HEK293 (cell line): ENCODE results near the gene MYO15B.

Source experiments
- CTCF ChIA-PET: fragments of 350-600 bp; formaldehyde crosslinking; extraction: SDS; loops from one replicate; lab custom pipeline; 2021; ENCODE audit warnings: antibody characterized with exemption; lab: Yijun Ruan, JAX
- POLR2A ChIA-PET: fragments of 300-600 bp; formaldehyde crosslinking; extraction: SDS; loops from one replicate; lab custom pipeline; 2020; ENCODE audit warnings: antibody characterized with exemption, inconsistent platforms; lab: Yijun Ruan, JAX
- H3K27ac ChIP-seq: fragments of 200-500 bp; sonication (Bioruptor generic); 2 replicates; pipeline ENCODE4 v1.5.1; 2014; ENCODE audit warnings: low read depth, low read length, control low read depth, inconsistent platforms; ENCODE audit errors: extremely low read depth
- H3K36me3 ChIP-seq, 2 experiments: fragments of 200-500 bp in 1 of 2; sonication (Bioruptor generic) in 1 of 2; 1 replicate in 1 of 2; 2 replicates in 1 of 2; pipeline ENCODE4 v1.5.1; 2014 to 2017; ENCODE audit warnings: inconsistent platforms in 2 of 2, low read length in 2 of 2; ENCODE audit not compliant: control insufficient read depth in 2 of 2, insufficient read depth in 1 of 2
- H3K4me1 ChIP-seq: fragments of 200-500 bp; sonication (Bioruptor generic); 2 replicates; pipeline ENCODE4 v1.5.1; 2014; ENCODE audit warnings: mild to moderate bottlenecking, low read length, inconsistent platforms; ENCODE audit not compliant: control insufficient read depth, insufficient read depth
- H3K4me3 ChIP-seq: 2 replicates; pipeline ENCODE4 v1.5.1; 2011; ENCODE audit warnings: low read depth, mild to moderate bottlenecking, control low read depth, low read length, moderate library complexity
- H3K9me3 ChIP-seq: fragments of 200-500 bp; sonication (Bioruptor generic); 2 replicates; pipeline ENCODE4 v1.5.1; 2014; ENCODE audit warnings: low read depth, low read length, inconsistent platforms; ENCODE audit not compliant: control insufficient read depth, insufficient read depth
- GLI4 ChIP-seq: fragments of 450-650 bp; formaldehyde crosslinking; IDR thresholded peaks from 2 replicates; pipeline ENCODE4 v1.5.1; 2016; ENCODE audit warnings: missing biosample characterization, missing genetic modification characterization
- HOXD13 ChIP-seq: sonication (generic); formaldehyde crosslinking; IDR thresholded peaks from 2 replicates; pipeline ENCODE4 v1.8.0; 2022; ENCODE audit warnings: missing genetic modification reagents, borderline replicate concordance
- KLF8 ChIP-seq: fragments of 450-650 bp; formaldehyde crosslinking; IDR thresholded peaks from 2 replicates; pipeline ENCODE4 v1.5.1; 2016; ENCODE audit warnings: missing biosample characterization, missing genetic modification characterization
- OVOL3 ChIP-seq: fragments of 450-650 bp; formaldehyde crosslinking; IDR thresholded peaks from 2 replicates; pipeline ENCODE4 v1.5.1; 2016; ENCODE audit warnings: missing biosample characterization, missing genetic modification characterization
- PRDM6 ChIP-seq: fragments of 450-650 bp; formaldehyde crosslinking; IDR thresholded peaks from 2 replicates; pipeline ENCODE4 v1.5.1; 2017; ENCODE audit warnings: missing biosample characterization, missing genetic modification characterization
- ZBTB11 ChIP-seq: fragments of 450-650 bp; formaldehyde crosslinking; conservative IDR thresholded peaks from 2 replicates; pipeline ENCODE4 v1.5.1; 2016; ENCODE audit warnings: low read depth, missing biosample characterization, missing genetic modification characterization
- ZNF112 ChIP-seq: fragments of 450-650 bp; formaldehyde crosslinking; IDR thresholded peaks from 2 replicates; pipeline ENCODE4 v1.5.0; 2017; ENCODE audit warnings: missing biosample characterization, missing genetic modification characterization
- ZNF132 ChIP-seq: fragments of 450-650 bp; formaldehyde crosslinking; IDR thresholded peaks from 2 replicates; pipeline ENCODE4 v1.5.1; 2017; ENCODE audit warnings: missing biosample characterization, missing genetic modification characterization, borderline replicate concordance
- ZNF138 ChIP-seq: fragments of 450-650 bp; formaldehyde crosslinking; IDR thresholded peaks from 2 replicates; pipeline ENCODE4 v1.5.1; 2016; ENCODE audit warnings: missing biosample characterization, missing genetic modification characterization, borderline replicate concordance
- ZNF311 ChIP-seq: fragments of 450-650 bp; formaldehyde crosslinking; IDR thresholded peaks from 2 replicates; pipeline ENCODE4 v1.5.1; 2017; ENCODE audit warnings: missing biosample characterization, missing genetic modification characterization, borderline replicate concordance
- ZNF362 ChIP-seq: fragments of 450-650 bp; formaldehyde crosslinking; IDR thresholded peaks from 2 replicates; pipeline ENCODE4 v1.5.1; 2016; ENCODE audit warnings: missing biosample characterization, missing genetic modification characterization
- ZNF544 ChIP-seq: fragments of 450-650 bp; formaldehyde crosslinking; IDR thresholded peaks from 2 replicates; pipeline ENCODE4 v1.5.0; 2017; ENCODE audit warnings: missing biosample characterization, missing genetic modification characterization
- ZNF558 ChIP-seq: fragments of 450-650 bp; formaldehyde crosslinking; IDR thresholded peaks from 2 replicates; pipeline ENCODE4 v1.5.1; 2016; ENCODE audit warnings: missing biosample characterization, missing genetic modification characterization
- ZNF629 ChIP-seq: fragments of 450-650 bp; formaldehyde crosslinking; IDR thresholded peaks from 2 replicates; pipeline ENCODE4 v1.5.1; 2017; ENCODE audit warnings: missing biosample characterization, missing genetic modification characterization
- ZNF704 ChIP-seq: fragments of 450-650 bp; formaldehyde crosslinking; IDR thresholded peaks from 2 replicates; pipeline ENCODE4 v1.5.1; 2016; ENCODE audit warnings: missing biosample characterization, missing genetic modification characterization
- ZNF747 ChIP-seq: fragments of 450-650 bp; formaldehyde crosslinking; IDR thresholded peaks from 2 replicates; pipeline ENCODE4 v1.5.1; 2016; ENCODE audit warnings: missing biosample characterization, missing genetic modification characterization
- ZSCAN16 ChIP-seq: fragments of 450-650 bp; formaldehyde crosslinking; IDR thresholded peaks from 2 replicates; pipeline ENCODE4 v1.5.1; 2016; ENCODE audit warnings: missing biosample characterization, missing genetic modification characterization
- ZXDB ChIP-seq: fragments of 450-650 bp; formaldehyde crosslinking; IDR thresholded peaks from 2 replicates; pipeline ENCODE4 v1.5.1; 2016; ENCODE audit warnings: missing biosample characterization, missing genetic modification characterization

MYO15B gene

GRCh38 chr17:75574404-75575036 is 13.1 kb upstream of the MYO15B start:
- Histone ChIP-seq H3K9me3 (no peaks in the 10 kb centered on the region), H3K36me3 (peaks cover 0 to 3% of the 10 kb centered on the region in 2 experiments; a peak in 1 of 3 replicates), H3K4me3 (no peak overlapping the region), H3K4me1 (no peaks in the 10 kb centered on the region; the same call in 1 of the 2 replicates), H3K27ac (no peak overlapping the region)
- ChIA-PET POLR2A (no interaction called here), CTCF (interaction anchor here (0.7 kb wide), 1 partner anchor 53 kb away, joined by 3 read pairs; no protein-coding TSS in a partner anchor)
- TF ChIP-seq GLI4 (tag by site-specific recombination) (no peak), ZNF132 (tag by site-specific recombination) (no peak)

- no peak for TF ChIP-seq ZNF747 (tag by site-specific recombination)
- TF ChIP-seq ZNF112 (tag by site-specific recombination) = no peak
- no peak for TF ChIP-seq ZNF311
- TF ChIP-seq ZNF544 = no peak
- TF ChIP-seq ZNF138 (tag by site-specific recombination) = no peak
- TF ChIP-seq HOXD13 (CRISPR knock-in tag) = no peak
- no peak for TF ChIP-seq ZBTB11 (tag by site-specific recombination)
- no peak for TF ChIP-seq ZXDB
- no peak for TF ChIP-seq KLF8
- TF ChIP-seq ZSCAN16 (tag by site-specific recombination) = no peak
- TF ChIP-seq ZNF362 = no peak
- no peak for TF ChIP-seq ZNF558 (tag by site-specific recombination)
- no peak for TF ChIP-seq PRDM6 (tag by site-specific recombination)
- no peak for TF ChIP-seq ZNF704
- no peak for TF ChIP-seq ZNF629 (tag by site-specific recombination)
- no peak for TF ChIP-seq OVOL3 (tag by site-specific recombination)
- Histone ChIP-seq H3K4me1 (no peaks in the 10 kb centered on the region; the same call in 1 of the 2 replicates), H3K27ac (no peak overlapping the region), H3K36me3 (no peaks in the 10 kb centered on the region), H3K4me3 (no peak overlapping the region), H3K9me3 (no peaks in the 10 kb centered on the region)
- ChIA-PET CTCF (no interaction called here), POLR2A (no interaction called here)
These were observed 12.4 kb upstream of the MYO15B start for GRCh38 chr17:75575197-75575596.
